Loucy (cell line): ENCODE results near the gene CNOT6.

Experiments
- H2AFZ ChIP-seq: fragments of 200-600 bp; sonication (generic); 2 replicates; pipeline ENCODE4 v1.6.0; 2016; ENCODE audit warnings: antibody characterized with exemption, mild to moderate bottlenecking, low read length, moderate library complexity
- H3F3A ChIP-seq: fragments of 200-600 bp; 2 replicates; pipeline ENCODE4 v1.6.0; 2016; ENCODE audit warnings: antibody characterized with exemption, low read depth, mild to moderate bottlenecking
- H3K27me3 ChIP-seq: fragments of 200-600 bp; sonication (generic); 2 replicates; pipeline ENCODE4 v1.6.1; 2014; ENCODE audit warnings: low read length, mild to moderate bottlenecking; ENCODE audit not compliant: insufficient read depth, poor library complexity, severe bottlenecking
- H3K36me3 ChIP-seq: fragments of 200-600 bp; sonication (generic); 2 replicates; pipeline ENCODE4 v1.6.1; 2016; ENCODE audit warnings: low read length; ENCODE audit not compliant: insufficient read depth
- H3K4me1 ChIP-seq: fragments of 200-600 bp; sonication (generic); 2 replicates; pipeline ENCODE4 v1.5.1; 2014; ENCODE audit warnings: low read length, mild to moderate bottlenecking; ENCODE audit not compliant: insufficient read depth, poor library complexity, severe bottlenecking
- H3K4me2 ChIP-seq: fragments of 200-600 bp; sonication (generic); 2 replicates; pipeline ENCODE4 v1.6.0; 2014; ENCODE audit warnings: antibody characterized with exemption, low read length, low read depth, mild to moderate bottlenecking; ENCODE audit not compliant: poor library complexity, severe bottlenecking
- H3K4me3 ChIP-seq: fragments of 200-600 bp; sonication (generic); 2 replicates; pipeline ENCODE4 v1.5.1; 2014; ENCODE audit warnings: low read length, mild to moderate bottlenecking, mixed read lengths; ENCODE audit not compliant: poor library complexity, severe bottlenecking
- H3K79me2 ChIP-seq: fragments of 200-600 bp; sonication (generic); 2 replicates; pipeline ENCODE4 v1.6.1; 2014; ENCODE audit warnings: low read length; ENCODE audit not compliant: insufficient read depth
- H3K9ac ChIP-seq: fragments of 200-600 bp; sonication (generic); 2 replicates; pipeline ENCODE4 v1.6.0; 2014; ENCODE audit warnings: mild to moderate bottlenecking, low read depth, low read length, moderate library complexity; ENCODE audit not compliant: poor library complexity, severe bottlenecking
- H3K9me2 ChIP-seq: fragments of 200-600 bp; sonication (generic); replicated peaks from 2 replicates; pipeline ENCODE4 v1.6.1; 2016; ENCODE audit warnings: low read depth, low read length, mixed read lengths
- H3K9me3 ChIP-seq: fragments of 200-600 bp; sonication (generic); 2 replicates; pipeline ENCODE4 v1.6.1; 2014; ENCODE audit warnings: mild to moderate bottlenecking, antibody characterized with exemption, low read length, low read depth; ENCODE audit not compliant: insufficient read depth
- H4K20me1 ChIP-seq: fragments of 200-600 bp; sonication (generic); 2 replicates; pipeline ENCODE4 v1.6.0; 2014; ENCODE audit warnings: antibody characterized with exemption, low read length, mild to moderate bottlenecking; ENCODE audit not compliant: insufficient read depth, poor library complexity, severe bottlenecking
- EZH2phosphoT487 ChIP-seq: fragments of 200-600 bp; IDR thresholded peaks from 2 replicates; pipeline ENCODE4 v1.6.1; 2018; ENCODE audit warnings: antibody characterized with exemption, mild to moderate bottlenecking, moderate library complexity, borderline replicate concordance
- TF ChIP-seq, protein P1 (sequence below): fragments of 200-600 bp; sonication (generic); conservative IDR thresholded peaks from 2 replicates; pipeline ENCODE4 v1.5.1; 2014; ENCODE audit warnings: mild to moderate bottlenecking, antibody characterized with exemption, low read length

Gene CNOT6

GRCh38 chr5:180555168-180555921 lies 61.2 kb downstream of the CNOT6 start:
- no peaks in the 10 kb centered on the region for H3K27me3 ChIP-seq
- H3K9ac ChIP-seq: no peak overlapping the region
- no peaks in the 10 kb centered on the region for H3F3A ChIP-seq
- no peak overlapping the region for H2AFZ ChIP-seq
- no peak overlapping the region for H3K4me3 ChIP-seq
- no peaks in the 10 kb centered on the region for H3K9me2 ChIP-seq
- H3K4me2 ChIP-seq: no peak overlapping the region
- no peaks in the 10 kb centered on the region for H3K9me3 ChIP-seq
- peaks cover 41% of the 10 kb centered on the region; the same call in 1 of the 2 replicates for H3K36me3 ChIP-seq
- H4K20me1 ChIP-seq: no peaks in the 10 kb centered on the region
- H3K79me2 ChIP-seq: peaks cover 4% of the 10 kb centered on the region; the same call in 1 of the 2 replicates
- H3K4me1 ChIP-seq: no peaks in the 10 kb centered on the region
- TF ChIP-seq, protein P1, sequence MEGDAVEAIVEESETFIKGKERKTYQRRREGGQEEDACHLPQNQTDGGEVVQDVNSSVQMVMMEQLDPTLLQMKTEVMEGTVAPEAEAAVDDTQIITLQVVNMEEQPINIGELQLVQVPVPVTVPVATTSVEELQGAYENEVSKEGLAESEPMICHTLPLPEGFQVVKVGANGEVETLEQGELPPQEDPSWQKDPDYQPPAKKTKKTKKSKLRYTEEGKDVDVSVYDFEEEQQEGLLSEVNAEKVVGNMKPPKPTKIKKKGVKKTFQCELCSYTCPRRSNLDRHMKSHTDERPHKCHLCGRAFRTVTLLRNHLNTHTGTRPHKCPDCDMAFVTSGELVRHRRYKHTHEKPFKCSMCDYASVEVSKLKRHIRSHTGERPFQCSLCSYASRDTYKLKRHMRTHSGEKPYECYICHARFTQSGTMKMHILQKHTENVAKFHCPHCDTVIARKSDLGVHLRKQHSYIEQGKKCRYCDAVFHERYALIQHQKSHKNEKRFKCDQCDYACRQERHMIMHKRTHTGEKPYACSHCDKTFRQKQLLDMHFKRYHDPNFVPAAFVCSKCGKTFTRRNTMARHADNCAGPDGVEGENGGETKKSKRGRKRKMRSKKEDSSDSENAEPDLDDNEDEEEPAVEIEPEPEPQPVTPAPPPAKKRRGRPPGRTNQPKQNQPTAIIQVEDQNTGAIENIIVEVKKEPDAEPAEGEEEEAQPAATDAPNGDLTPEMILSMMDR: no peak
- TF ChIP-seq EZH2phosphoT487: no peak

DNA sequence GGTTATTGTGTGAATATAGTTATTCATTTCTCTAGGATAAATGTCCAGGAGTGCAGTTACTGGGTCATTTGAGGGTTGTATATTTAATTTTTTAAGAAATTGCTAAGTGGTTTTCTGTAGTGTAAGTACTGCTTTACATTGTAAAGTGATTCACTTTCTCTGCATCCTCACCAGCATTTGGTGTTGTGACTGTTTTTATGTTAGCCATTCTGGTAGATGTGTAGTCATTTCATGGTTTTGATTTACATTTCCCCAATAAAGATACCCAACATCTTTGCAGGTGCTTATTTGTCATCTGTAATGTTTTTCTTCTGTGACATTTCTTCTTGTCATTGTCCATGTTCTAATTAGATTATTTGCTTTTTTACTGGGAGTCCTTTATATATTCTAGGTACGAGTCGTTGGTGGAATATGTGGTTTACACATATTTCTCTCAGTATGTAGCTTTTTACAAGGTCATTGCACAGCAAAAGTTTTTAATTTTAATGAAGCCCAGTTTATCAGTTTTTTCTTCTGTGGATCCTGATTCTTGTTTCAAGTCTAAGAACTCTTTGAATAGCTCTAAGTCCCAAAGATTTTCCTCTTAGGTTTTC lies 63.1 kb downstream of the CNOT6 start:
- Histone ChIP-seq H3K4me1 (no peaks in the 10 kb centered on the region), H3F3A (no peaks in the 10 kb centered on the region), H3K9ac (no peak overlapping the region), H3K9me3 (no peaks in the 10 kb centered on the region), H2AFZ (no peak overlapping the region), H3K36me3 (peaks cover 32% of the 10 kb centered on the region; the same call in 1 of the 2 replicates), H3K9me2 (no peaks in the 10 kb centered on the region), H3K27me3 (no peaks in the 10 kb centered on the region), H4K20me1 (no peaks in the 10 kb centered on the region), H3K4me2 (no peak overlapping the region), H3K79me2 (peaks cover 4% of the 10 kb centered on the region; the same call in 1 of the 2 replicates), H3K4me3 (no peak overlapping the region)
- no peak for TF ChIP-seq EZH2phosphoT487
- TF ChIP-seq, protein P1: no peak

GRCh38 chr5:180558232-180558631 lies 64.1 kb downstream of the CNOT6 start:
- H3K9ac ChIP-seq: no peak overlapping the region
- H3K9me2 ChIP-seq: no peaks in the 10 kb centered on the region
- H3K9me3 ChIP-seq: no peaks in the 10 kb centered on the region
- H3K27me3 ChIP-seq: no peaks in the 10 kb centered on the region
- H4K20me1 ChIP-seq: no peaks in the 10 kb centered on the region
- no peaks in the 10 kb centered on the region for H3F3A ChIP-seq
- no peak overlapping the region for H3K4me3 ChIP-seq
- H3K79me2 ChIP-seq: peaks cover 4% of the 10 kb centered on the region; the same call in 1 of the 2 replicates
- TF ChIP-seq, protein P1: no peak
- TF ChIP-seq EZH2phosphoT487: no peak
- H2AFZ ChIP-seq: no peak overlapping the region
- H3K36me3 ChIP-seq: peaks cover 31% of the 10 kb centered on the region; the same call in 1 of the 2 replicates
- no peak overlapping the region for H3K4me2 ChIP-seq
- no peaks in the 10 kb centered on the region for H3K4me1 ChIP-seq
